PFSK-1 (cell line): ENCODE data around the gene SCMH1.

Experiments used
- FOXP2 ChIP-seq: optimal IDR thresholded peaks from 2 replicates; pipeline ENCODE3; 2011; ENCODE audit warnings: borderline replicate concordance, control low read depth, inconsistent platforms; ENCODE audit not compliant: insufficient read depth; ENCODE audit errors: extremely low read length, extremely low read depth
- POLR2AphosphoS5 ChIP-seq: IDR thresholded peaks from 2 replicates; pipeline ENCODE4 v1.6.1; 2012; ENCODE audit warnings: low read depth, mild to moderate bottlenecking, control low read depth, low read length, moderate library complexity
- SIN3A ChIP-seq: IDR thresholded peaks from 2 replicates; pipeline ENCODE4 v1.6.1; 2012; ENCODE audit warnings: mild to moderate bottlenecking, low read length, moderate library complexity, borderline replicate concordance; ENCODE audit not compliant: insufficient read depth
- TAF1 ChIP-seq: IDR thresholded peaks from 2 replicates; pipeline ENCODE4 v1.6.1; 2012; ENCODE audit warnings: low read length, control low read depth, borderline replicate concordance; ENCODE audit not compliant: insufficient read depth
- TF ChIP-seq, protein P1 (sequence below), 2 experiments: IDR thresholded peaks; 2 replicates each; pipeline versions ENCODE4 v1.6.1 to v1.8.0; 2011 to 2012; ENCODE audit warnings: low read depth in 2 of 2, low read length in 2 of 2, control low read depth in 1 of 2, inconsistent platforms in 1 of 2, mild to moderate bottlenecking in 1 of 2, moderate library complexity in 1 of 2; ENCODE audit not compliant: insufficient read depth in 1 of 2

Gene SCMH1

DNA sequence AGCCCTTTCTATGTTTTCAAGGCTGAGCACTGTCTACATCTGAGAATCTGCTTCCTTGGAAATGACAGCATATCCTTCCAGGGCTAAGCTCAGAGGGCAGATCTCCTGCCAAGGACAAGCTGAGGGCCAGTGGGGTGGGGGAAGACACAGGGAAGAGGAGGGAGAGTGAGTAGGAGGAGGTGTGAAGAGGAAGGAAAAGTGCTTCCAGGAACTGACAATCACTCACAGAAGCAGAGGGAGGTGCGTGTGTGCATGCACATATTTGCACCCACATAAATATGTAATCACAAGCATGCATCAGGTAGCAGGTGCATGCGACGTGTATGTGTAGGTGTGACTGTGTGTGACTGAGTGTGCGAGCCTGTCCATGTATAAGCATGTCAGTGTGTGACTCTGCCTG, 43.7 kb upstream of the SCMH1 start:
- no peak for TF ChIP-seq FOXP2
- TF ChIP-seq, protein P1, sequence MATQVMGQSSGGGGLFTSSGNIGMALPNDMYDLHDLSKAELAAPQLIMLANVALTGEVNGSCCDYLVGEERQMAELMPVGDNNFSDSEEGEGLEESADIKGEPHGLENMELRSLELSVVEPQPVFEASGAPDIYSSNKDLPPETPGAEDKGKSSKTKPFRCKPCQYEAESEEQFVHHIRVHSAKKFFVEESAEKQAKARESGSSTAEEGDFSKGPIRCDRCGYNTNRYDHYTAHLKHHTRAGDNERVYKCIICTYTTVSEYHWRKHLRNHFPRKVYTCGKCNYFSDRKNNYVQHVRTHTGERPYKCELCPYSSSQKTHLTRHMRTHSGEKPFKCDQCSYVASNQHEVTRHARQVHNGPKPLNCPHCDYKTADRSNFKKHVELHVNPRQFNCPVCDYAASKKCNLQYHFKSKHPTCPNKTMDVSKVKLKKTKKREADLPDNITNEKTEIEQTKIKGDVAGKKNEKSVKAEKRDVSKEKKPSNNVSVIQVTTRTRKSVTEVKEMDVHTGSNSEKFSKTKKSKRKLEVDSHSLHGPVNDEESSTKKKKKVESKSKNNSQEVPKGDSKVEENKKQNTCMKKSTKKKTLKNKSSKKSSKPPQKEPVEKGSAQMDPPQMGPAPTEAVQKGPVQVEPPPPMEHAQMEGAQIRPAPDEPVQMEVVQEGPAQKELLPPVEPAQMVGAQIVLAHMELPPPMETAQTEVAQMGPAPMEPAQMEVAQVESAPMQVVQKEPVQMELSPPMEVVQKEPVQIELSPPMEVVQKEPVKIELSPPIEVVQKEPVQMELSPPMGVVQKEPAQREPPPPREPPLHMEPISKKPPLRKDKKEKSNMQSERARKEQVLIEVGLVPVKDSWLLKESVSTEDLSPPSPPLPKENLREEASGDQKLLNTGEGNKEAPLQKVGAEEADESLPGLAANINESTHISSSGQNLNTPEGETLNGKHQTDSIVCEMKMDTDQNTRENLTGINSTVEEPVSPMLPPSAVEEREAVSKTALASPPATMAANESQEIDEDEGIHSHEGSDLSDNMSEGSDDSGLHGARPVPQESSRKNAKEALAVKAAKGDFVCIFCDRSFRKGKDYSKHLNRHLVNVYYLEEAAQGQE (IDR thresholded peaks at IDR 0.05; ENCODE audit: insufficient read depth in 1 of 2, low read depth in 2 of 2, low read length in 2 of 2), result no peak
- TF ChIP-seq SIN3A, result no peak
- TF ChIP-seq POLR2AphosphoS5, result no peak

DNA sequence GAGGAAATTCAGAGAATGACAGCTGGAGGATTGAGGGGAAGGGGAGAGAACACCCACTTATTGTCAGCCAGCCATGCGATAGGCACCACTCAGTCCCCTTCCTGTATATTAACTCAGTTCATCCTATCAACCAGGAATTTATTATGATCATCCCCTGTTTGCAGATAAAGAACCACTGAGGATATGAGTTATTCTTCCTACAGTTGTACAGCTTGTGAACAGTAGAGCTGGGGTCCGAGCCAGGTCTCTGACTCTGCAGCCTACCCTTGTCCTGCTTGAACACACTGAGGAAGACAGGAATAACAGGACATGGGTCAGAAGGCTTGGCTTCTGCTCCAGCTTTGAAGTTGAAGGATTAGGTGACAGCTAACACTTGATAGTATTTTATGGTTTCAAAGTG, 42.0 kb upstream of the SCMH1 start:
- TF ChIP-seq FOXP2 (no peak), POLR2AphosphoS5 (no peak), TAF1 (no peak), SIN3A (no peak)
- TF ChIP-seq, protein P1 (IDR thresholded peaks at IDR 0.05; ENCODE audit: insufficient read depth in 1 of 2, low read depth in 2 of 2, low read length in 2 of 2), result no peak

DNA sequence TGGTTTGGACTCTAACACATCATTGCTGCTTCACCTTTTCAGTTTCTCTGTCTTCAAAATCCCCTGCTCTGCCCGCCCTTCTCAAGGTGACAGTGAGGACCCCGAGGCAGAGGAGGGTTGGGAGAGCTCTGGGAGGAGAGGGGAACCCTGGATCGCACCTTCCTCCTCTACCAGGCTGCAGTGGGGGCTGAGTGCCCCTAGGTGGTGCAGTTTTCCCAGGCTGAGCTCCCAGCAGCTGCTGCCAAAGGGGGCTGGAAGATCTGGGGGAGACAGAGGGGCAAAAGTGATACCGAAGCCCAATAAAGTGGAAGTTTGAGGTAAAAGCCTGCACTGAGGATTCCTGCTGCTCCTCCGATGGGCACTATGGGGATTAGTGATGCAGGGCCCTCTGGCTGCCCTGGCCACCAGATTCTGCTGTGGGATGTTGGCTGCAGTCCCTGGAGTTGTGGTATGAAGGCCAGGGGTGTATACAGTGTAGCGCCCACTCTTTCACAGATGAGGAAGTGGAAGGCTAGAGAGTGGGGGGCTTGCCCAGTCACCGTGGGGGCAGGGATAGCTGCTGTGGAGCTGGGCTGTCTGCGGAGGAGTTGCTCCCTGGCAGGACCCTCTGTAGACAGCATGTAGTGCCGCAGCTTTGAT, 40.7 kb upstream of the SCMH1 start:
- TF ChIP-seq TAF1 (no peak), SIN3A (no peak), FOXP2 (no peak), POLR2AphosphoS5 (no peak)
- TF ChIP-seq, protein P1 (IDR thresholded peaks at IDR 0.05; ENCODE audit: insufficient read depth in 1 of 2, low read depth in 2 of 2, low read length in 2 of 2), result no peak

DNA sequence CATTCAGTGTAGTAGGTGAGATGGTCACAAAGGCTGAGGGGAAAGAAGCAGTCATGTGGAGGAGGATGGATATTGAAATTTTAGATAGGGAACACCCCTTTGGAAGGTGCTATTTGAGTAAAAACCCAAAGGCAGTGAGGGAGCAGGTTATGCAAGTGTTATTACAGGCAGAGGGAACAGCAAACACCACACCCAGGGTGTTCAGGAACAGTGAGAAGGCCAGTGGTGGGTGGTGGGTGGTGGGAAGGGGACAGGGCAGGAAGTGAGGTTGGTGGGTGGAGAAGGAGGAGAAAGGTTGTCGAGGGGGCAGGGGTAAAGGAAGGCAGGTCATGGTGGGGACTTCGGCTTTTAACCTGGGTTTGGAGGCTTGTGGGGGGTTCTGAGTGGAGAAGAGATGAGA, 39.2 kb upstream of the SCMH1 start:
- TF ChIP-seq POLR2AphosphoS5 (no peak), FOXP2 (no peak), TAF1 (no peak), SIN3A (no peak)
- TF ChIP-seq, protein P1 (IDR thresholded peaks at IDR 0.05; ENCODE audit: insufficient read depth in 1 of 2, low read depth in 2 of 2, low read length in 2 of 2), result no peak
